Pancreas (tissue), 10 donors: ENCODE results near the gene CUTA. TPM values are rescaled to one million over a fixed set of nuclear protein-coding genes. Genes with fewer than 3 reads are reported as not detected.

Experiments
- ATAC-seq, 4 donors: fragments of 200-7000 bp; cut with Tn5 transposase; one replicate each; pipeline versions ENCODE4 v1.8.0 to v1.9.1; 2020; ENCODE audit warnings: mild to moderate bottlenecking in 4 of 4, moderate library complexity in 4 of 4
- DNase-seq, 6 donors: peaks; one replicate each; pipeline ENCODE4 v3.0.0-alpha.2; 2020
- FAIRE-seq: peaks from 2 replicates; lab custom pipeline; 2012; peaks lifted over from hg19 to GRCh38; lab: Jason Lieb, UNC
- H3K27ac ChIP-seq, 4 donors: fragments of 200-600 bp; sonication (generic); 1 replicate in 3 of 4; 2 replicates in 1 of 4; pipeline versions ENCODE4 v1.5.0 to v1.8.0; 2020
- H3K27me3 ChIP-seq, 4 donors: fragments of 200-600 bp; one replicate each; pipeline ENCODE4 v1.8.0; 2021
- H3K36me3 ChIP-seq, 3 donors: fragments of 200-600 bp; sonication (generic) in 1 of 3; one replicate each; pipeline versions ENCODE4 v1.5.0 to v1.8.0; 2020 to 2021
- H3K4me1 ChIP-seq, 3 donors: fragments of 200-600 bp; one replicate each; pipeline ENCODE4 v1.8.0; 2021
- H3K4me3 ChIP-seq, 4 donors: fragments of 200-600 bp; sonication (generic) in 2 of 4; one replicate each; pipeline versions ENCODE4 v1.5.0 to v1.8.0; 2020 to 2021
- H3K9me3 ChIP-seq, 4 donors: fragments of 200-600 bp; one replicate each; pipeline ENCODE4 v1.8.0; 2021
- CTCF ChIP-seq, 4 donors: fragments of 200-600 bp; sonication (generic) in 3 of 4; IDR thresholded peaks; one replicate each; pipeline versions ENCODE4 v1.5.0 to v1.8.0; 2021; ENCODE audit warnings: antibody characterized with exemption in 4 of 4
- WGBS, 2 donors: extraction: QIAGEN DNeasy Blood & Tissue Kit; methylation state at CpG; one replicate each; pipeline ENCODE4 v1.1.7; 2013; 5-methylcytosine and 5-hydroxymethylcytosine counted together
- intact Hi-C, 3 donors: fragments of 100-400 bp; cut with DNase I; formaldehyde crosslinking; loops; one replicate each; pipeline versions ENCODE4 v1.11.1 to v1.14.2; 2022
- polyA plus RNA-seq, 2 donors: library from polyadenylated mRNA; stranded (reverse); fragments of 200-250 nt; gene quantifications; one replicate each; pipeline ENCODE4 v1.2.3, GENCODE V29; 2013
- total RNA-seq, 6 donors: library from RNA; stranded (reverse); fragmentation: NEBNext Ultra II Directional in 4 of 6; extraction: Animal tissue kit (Norgen Biotek cat#: 25700) in 4 of 6; gene quantifications; one replicate each; pipeline versions ENCODE4 v1.2.1 to v1.2.4, GENCODE V29; 2021 to 2023
- donor health status: healthy with polysubstance abuse.
- donor health status: DM: no; HTN: no; CAD: no; lungs with moderate emphysema.
- donor health status: DM: no; HTN: no; CAD: no.
- donor health status: control.
- donor health status: control.
- donor health status: Bipolar disorder and iron deficiency.
- donor health status: DM: yes; HTN: yes; CAD: no.
- donor health status: DM: no; HTN: no; CAD: no.
- donor health status: DM: no; HTN: no; CAD: no.
- donor health status: DM: yes; HTN: yes; CAD: no.

The CUTA gene
- total and polyA plus RNA-seq, 8 donors = 65.0 to 204 (median 83.7) TPM

DNA sequence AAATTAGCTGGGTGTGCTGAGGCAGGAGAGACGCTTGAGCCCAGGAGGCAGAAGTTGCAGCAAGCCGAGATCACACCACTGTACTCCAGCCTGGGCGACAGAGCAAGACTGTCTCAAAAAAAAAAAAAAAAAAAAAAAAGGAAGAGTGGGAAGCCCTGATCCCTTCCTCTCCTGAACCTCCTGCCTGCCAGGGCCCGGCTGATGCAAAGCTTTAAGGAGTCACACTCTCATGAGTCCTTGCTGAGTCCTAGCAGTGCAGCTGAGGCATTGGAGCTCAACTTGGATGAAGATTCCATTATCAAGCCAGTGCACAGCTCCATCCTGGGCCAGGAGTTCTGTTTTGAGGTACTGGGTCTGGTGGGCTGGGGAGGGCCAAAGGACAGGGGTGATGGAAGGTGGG, 17.1 kb upstream of the CUTA start:
- Histone ChIP-seq H3K27me3 (no peaks in the 10 kb centered on the region), H3K36me3 (peaks cover 0 to 3% (median 0%) of the 10 kb centered on the region in 3 donors), H3K27ac (no peak overlapping the region), H3K9me3 (no peaks in the 10 kb centered on the region), H3K4me3 (no peak overlapping the region), H3K4me1 (no peaks in the 10 kb centered on the region)
- no peak for TF ChIP-seq CTCF (IDR thresholded peaks at IDR 0.05)
- FAIRE-seq (no peak), ATAC-seq (no peak), DNase-seq (no peak)
- intact Hi-C loops = no loop called here
- 83 to 94% methylated on average over 4 of the region's 4 CpGs for WGBS, 2 donors

DNA sequence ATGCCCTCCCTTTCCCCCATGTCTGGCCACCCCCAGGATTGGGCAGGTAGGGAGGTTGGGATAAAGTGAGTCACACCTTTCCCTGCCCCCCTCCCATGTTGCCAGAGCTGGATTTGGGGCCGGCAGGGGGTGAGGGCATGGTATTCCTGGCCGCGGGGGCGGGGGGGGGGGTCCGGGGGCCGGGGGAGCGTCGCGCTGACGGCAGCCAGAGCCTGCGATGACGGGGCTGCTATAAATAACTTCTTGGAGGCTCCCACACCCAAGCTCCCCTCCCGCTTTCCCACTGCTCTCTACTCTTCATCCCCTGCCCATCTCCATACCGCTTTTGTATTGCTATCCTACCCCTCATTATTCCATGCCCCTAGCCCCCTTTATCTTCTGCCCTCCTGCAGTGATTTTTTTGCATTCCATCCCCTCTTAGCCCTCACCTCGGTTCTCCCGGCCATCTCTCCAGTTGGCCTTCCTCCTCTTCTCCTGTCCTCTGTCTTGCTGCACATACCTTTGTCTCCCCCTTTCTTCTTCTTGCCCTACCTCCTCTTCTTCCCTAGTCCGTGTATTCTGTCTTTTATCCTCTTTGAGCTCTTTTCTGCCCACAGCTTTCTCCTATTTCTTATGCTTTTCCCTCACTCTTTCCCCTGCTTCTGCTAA, 15.8 kb upstream of the CUTA start:
- Histone ChIP-seq H3K9me3 (no peaks in the 10 kb centered on the region), H3K27ac (no peak overlapping the region), H3K4me1 (no peaks in the 10 kb centered on the region), H3K27me3 (no peaks in the 10 kb centered on the region), H3K4me3 (no peak overlapping the region), H3K36me3 (peaks cover 0 to 3% (median 0%) of the 10 kb centered on the region in 3 donors)
- ATAC-seq (no peak), FAIRE-seq (no peak), DNase-seq (no peak)
- intact Hi-C loops = no loop called here
- TF ChIP-seq CTCF (IDR thresholded peaks at IDR 0.05) = no peak
- WGBS, 2 donors = 54 to 55% methylated on average over 10 to 16 of the region's 17 CpGs

DNA sequence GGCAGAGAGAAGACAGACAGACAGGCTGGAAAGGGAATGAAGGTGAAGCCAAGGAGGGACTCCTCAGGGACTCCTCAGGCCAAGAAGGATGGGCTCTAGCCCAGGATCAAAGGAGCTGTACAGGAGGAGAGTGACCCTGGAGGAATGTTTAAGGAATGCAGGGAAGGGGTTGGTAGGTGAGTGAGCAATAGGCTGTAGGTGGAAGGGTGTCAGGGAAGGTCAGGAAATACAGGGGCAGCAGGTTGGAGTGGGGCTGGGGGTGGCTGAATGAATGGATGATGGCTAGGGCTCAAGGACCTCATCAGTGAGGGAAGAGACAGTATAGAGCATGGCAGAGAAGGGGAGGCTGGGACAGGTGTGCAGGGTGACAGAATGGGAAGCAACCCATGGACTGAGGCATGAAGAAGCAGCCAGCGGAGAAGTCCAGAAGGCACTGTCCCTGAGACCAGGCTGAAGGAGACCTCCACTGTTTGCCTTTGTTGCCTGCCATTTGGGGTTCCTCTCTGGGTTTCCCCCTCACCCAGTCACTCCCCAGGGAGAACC, 15.2 kb upstream of the CUTA start:
- no peaks in the 10 kb centered on the region for H3K9me3 ChIP-seq
- H3K4me1 ChIP-seq = peaks cover 0 to 4% (median 0%) of the 10 kb centered on the region in 3 donors
- no peak overlapping the region for H3K4me3 ChIP-seq
- H3K27ac ChIP-seq = no peak overlapping the region
- peaks cover 0 to 2% (median 0%) of the 10 kb centered on the region in 3 donors for H3K36me3 ChIP-seq
- 95 to 100% methylated on average over 1 of the region's 1 CpG for WGBS, 2 donors
- ATAC-seq (no peak), DNase-seq (no peak), FAIRE-seq (no peak)
- TF ChIP-seq CTCF (IDR thresholded peaks at IDR 0.05) = no peak
- H3K27me3 ChIP-seq = no peaks in the 10 kb centered on the region
- intact Hi-C loops = no loop called here

- FAIRE-seq = no peak
- no peak overlapping the region for H3K27ac ChIP-seq
- no peak for DNase-seq
- no peak overlapping the region for H3K4me3 ChIP-seq
- TF ChIP-seq CTCF (IDR thresholded peaks at IDR 0.05) = no peak
- 86% methylated on average over 10 of the region's 10 CpGs for WGBS, 2 donors
- peaks cover 0 to 4% (median 0%) of the 10 kb centered on the region in 3 donors for H3K4me1 ChIP-seq
- ATAC-seq = no peak
- no peaks in the 10 kb centered on the region for H3K9me3 ChIP-seq
- intact Hi-C loops = no loop called here
- no peaks in the 10 kb centered on the region for H3K36me3 ChIP-seq
- no peaks in the 10 kb centered on the region for H3K27me3 ChIP-seq
Observed at GRCh38 chr6:33432546-33432945, 14.6 kb upstream of the CUTA start.

- 74 to 80% methylated on average over 12 of the region's 12 CpGs for WGBS, 2 donors
- H3K36me3 ChIP-seq = no peaks in the 10 kb centered on the region
- intact Hi-C loops = no loop called here
- ATAC-seq (no peak), DNase-seq (no peak), FAIRE-seq (no peak)
- H3K27ac ChIP-seq = no peak overlapping the region
- H3K27me3 ChIP-seq = no peaks in the 10 kb centered on the region
- TF ChIP-seq CTCF (IDR thresholded peaks at IDR 0.05) = no peak
- H3K4me1 ChIP-seq = peaks cover 0 to 4% (median 0%) of the 10 kb centered on the region in 3 donors
- no peak overlapping the region for H3K4me3 ChIP-seq
- no peaks in the 10 kb centered on the region for H3K9me3 ChIP-seq
Observed at GRCh38 chr6:33431880-33432541, 14.1 kb upstream of the CUTA start.
